NT2/D1 (cell line): ENCODE data around the gene TBX4.

ENCODE experiments used
- DNase-seq: peaks from one replicate; pipeline ENCODE4 v3.0.0-alpha.2; 2011; ENCODE audit warnings: low read depth, low spot score
- H3K27me3 ChIP-seq: 2 replicates; pipeline ENCODE4 v1.6.0; 2011; ENCODE audit warnings: mild to moderate bottlenecking; ENCODE audit not compliant: insufficient read length, insufficient read depth
- H3K36me3 ChIP-seq: 2 replicates; pipeline ENCODE4 v1.6.1; 2011; ENCODE audit warnings: mild to moderate bottlenecking, low read length, mixed read lengths; ENCODE audit not compliant: insufficient read depth, insufficient read length
- H3K4me1 ChIP-seq: 2 replicates; pipeline ENCODE4 v1.5.1; 2011; ENCODE audit not compliant: insufficient read depth, insufficient read length
- H3K4me3 ChIP-seq: 2 replicates; pipeline ENCODE4 v1.5.1; 2011; ENCODE audit warnings: low read depth; ENCODE audit not compliant: insufficient read length
- H3K9ac ChIP-seq: 2 replicates; pipeline ENCODE4 v1.6.0; 2011; ENCODE audit warnings: low read depth; ENCODE audit not compliant: insufficient read length
- H3K9me3 ChIP-seq: 2 replicates; pipeline ENCODE4 v1.5.1; 2011; ENCODE audit warnings: mild to moderate bottlenecking, low read length; ENCODE audit not compliant: insufficient read depth
- SUZ12 ChIP-seq: IDR thresholded peaks from 2 replicates; pipeline ENCODE4 v1.6.1; 2011; ENCODE audit not compliant: insufficient read length, insufficient read depth; ENCODE audit errors: extremely low read depth
- YY1 ChIP-seq: IDR thresholded peaks from 2 replicates; pipeline ENCODE4 v1.6.1; 2011; ENCODE audit not compliant: insufficient read length, insufficient read depth
- ZNF274 ChIP-seq: IDR thresholded peaks from 2 replicates; pipeline ENCODE4 v1.6.1; 2011; ENCODE audit warnings: mild to moderate bottlenecking, low read depth, low read length

Gene TBX4

DNA sequence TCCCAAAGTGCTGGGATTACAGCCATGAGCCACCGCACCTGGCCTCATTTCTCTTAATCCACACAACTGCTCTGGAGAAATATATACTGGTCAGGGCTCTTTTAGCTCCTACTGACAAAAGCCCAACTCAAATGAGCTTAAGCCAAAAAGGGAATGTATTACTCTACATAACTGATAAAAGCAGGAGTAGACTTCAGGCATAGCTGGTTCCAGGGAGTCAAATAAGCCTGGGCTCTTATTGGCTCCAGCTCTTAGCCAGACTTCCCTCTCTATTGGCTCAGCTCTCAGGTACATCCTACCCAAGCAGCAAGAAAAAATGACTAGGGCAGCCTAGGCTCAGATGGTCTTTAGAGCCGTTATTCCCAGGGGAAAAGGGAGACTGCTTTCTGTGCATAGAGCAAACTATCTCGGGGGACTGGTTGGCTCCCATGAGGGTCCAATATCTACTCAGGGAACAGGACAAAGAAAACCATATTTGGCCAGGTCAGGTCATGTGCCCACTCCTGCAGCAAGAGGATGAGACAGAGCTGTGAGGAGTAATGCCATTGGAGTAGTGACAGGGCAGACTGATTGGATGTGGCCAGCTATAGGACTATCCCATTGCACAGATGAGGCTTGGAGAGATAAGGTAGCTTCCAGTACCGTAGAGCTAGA lies 31.4 kb upstream of the TBX4 start:
- Histone ChIP-seq H3K27me3 (peaks cover 3% of the 10 kb centered on the region), H3K9ac (no peak overlapping the region), H3K4me3 (no peak overlapping the region), H3K36me3 (no peaks in the 10 kb centered on the region), H3K9me3 (no peaks in the 10 kb centered on the region; the same call in 1 of the 2 replicates), H3K4me1 (peaks cover 9% of the 10 kb centered on the region)
- TF ChIP-seq SUZ12 (no peak), ZNF274 (no peak), YY1 (no peak)
- no peak for DNase-seq

DNA sequence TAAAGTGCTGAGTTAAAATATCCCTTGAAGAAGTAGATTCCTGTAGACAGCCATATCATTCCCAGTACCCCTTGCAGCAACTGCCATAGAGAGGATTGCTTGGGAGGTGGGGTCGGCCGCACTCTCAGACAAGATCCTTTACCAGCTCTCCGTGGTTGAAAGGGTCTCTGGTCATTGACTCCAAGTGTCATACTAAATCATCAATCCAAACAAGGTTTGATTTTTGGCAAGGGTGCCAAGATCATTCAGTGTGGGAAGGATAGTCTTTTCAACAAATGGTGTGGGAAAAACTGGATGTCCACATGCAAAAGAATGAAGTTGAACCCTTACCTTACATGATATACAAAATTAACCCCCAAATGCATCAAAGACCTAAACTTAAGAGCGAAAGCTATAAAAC lies 30.8 kb upstream of the TBX4 start:
- Histone ChIP-seq H3K27me3 (peaks cover 3% of the 10 kb centered on the region), H3K36me3 (no peaks in the 10 kb centered on the region), H3K4me3 (no peak overlapping the region), H3K9ac (no peak overlapping the region), H3K4me1 (peaks cover 7% of the 10 kb centered on the region), H3K9me3 (no peaks in the 10 kb centered on the region)
- no peak for DNase-seq
- TF ChIP-seq YY1 (no peak), ZNF274 (no peak), SUZ12 (no peak)

- no peaks in the 10 kb centered on the region for H3K9me3 ChIP-seq
- no peak for TF ChIP-seq SUZ12
- no peak for TF ChIP-seq ZNF274
- no peak for TF ChIP-seq YY1
Measured at GRCh38 chr17:61422116-61422799, 30.0 kb upstream of the TBX4 start.

GRCh38 chr17:61422869-61423268 lies 29.4 kb upstream of the TBX4 start:
- H3K36me3 ChIP-seq: no peaks in the 10 kb centered on the region
- no peak for TF ChIP-seq ZNF274
- TF ChIP-seq YY1: no peak
- TF ChIP-seq SUZ12: no peak
- no peak overlapping the region for H3K4me3 ChIP-seq
- no peak overlapping the region for H3K9ac ChIP-seq
- H3K27me3 ChIP-seq: no peaks in the 10 kb centered on the region
- peaks cover 5% of the 10 kb centered on the region for H3K4me1 ChIP-seq
- DNase-seq: no peak
- no peaks in the 10 kb centered on the region for H3K9me3 ChIP-seq

More at GRCh38 chr17:61422116-61422799, 30.0 kb upstream of the TBX4 start:
- Histone ChIP-seq H3K9ac (no peak overlapping the region), H3K27me3 (peaks cover 3% of the 10 kb centered on the region), H3K4me1 (peaks cover 5% of the 10 kb centered on the region), H3K4me3 (no peak overlapping the region), H3K36me3 (no peaks in the 10 kb centered on the region)
- DNase-seq: no peak

GRCh38 chr17:61423967-61424649 lies 28.1 kb upstream of the TBX4 start:
- no peak overlapping the region for H3K9ac ChIP-seq
- no peaks in the 10 kb centered on the region for H3K36me3 ChIP-seq
- TF ChIP-seq SUZ12: no peak
- no peak for DNase-seq
- H3K9me3 ChIP-seq: no peaks in the 10 kb centered on the region
- H3K27me3 ChIP-seq: no peaks in the 10 kb centered on the region
- H3K4me3 ChIP-seq: no peak overlapping the region
- peaks cover 5% of the 10 kb centered on the region for H3K4me1 ChIP-seq

DNA sequence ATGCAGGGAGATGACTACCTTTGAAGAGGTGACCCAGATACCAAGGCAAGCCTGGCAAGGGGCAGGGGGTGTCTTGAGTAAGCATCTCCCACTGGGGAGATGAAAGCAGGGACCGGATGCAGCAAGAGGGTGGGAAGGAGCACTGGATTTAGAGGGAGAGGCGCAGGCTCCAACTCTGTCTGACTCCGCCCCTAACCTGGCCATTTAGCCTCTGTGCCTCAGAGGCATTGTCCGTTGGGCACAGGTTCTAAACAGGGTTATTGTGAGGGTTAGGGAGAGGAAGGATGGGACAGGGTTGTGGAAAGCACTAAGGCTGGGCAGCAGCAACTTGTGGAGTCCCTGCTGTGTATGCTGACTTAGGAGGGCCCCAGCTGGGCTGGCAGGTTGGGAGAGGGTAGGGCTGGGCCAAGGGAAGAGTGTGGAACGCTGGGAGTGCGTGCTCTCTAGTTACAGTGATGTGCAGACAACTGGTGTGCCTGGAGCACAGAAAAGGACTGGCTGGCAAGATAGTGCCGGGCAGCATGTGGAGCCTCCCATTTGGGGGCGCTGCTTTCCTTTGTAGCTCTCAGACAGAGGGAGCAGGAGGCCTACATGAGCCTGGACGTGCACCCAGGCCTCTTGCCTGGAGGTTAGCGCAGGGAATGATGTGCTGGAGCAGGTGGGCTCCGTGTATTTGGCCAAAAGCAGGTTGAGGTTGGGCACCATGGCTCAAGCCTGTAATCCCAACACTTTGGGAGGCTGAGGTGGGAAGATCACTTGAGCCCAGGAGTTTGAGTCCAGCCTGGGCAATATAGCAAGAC lies 26.3 kb upstream of the TBX4 start:
- Histone ChIP-seq H3K4me3 (no peak overlapping the region), H3K27me3 (no peaks in the 10 kb centered on the region), H3K36me3 (no peaks in the 10 kb centered on the region), H3K9me3 (no peaks in the 10 kb centered on the region), H3K9ac (no peak overlapping the region), H3K4me1 (peaks cover 5% of the 10 kb centered on the region)
- no peak for DNase-seq
- TF ChIP-seq YY1 (no peak), SUZ12 (no peak)
